Spleen (tissue), 11 donors: ENCODE results near the gene PARP1. TPM values are rescaled to one million over a fixed set of nuclear protein-coding genes. Genes with fewer than 3 reads are reported as not detected.

Experiments used
- DNase-seq: peaks from one replicate; pipeline ENCODE4 v3.0.0-alpha.2; 2020
- H3K27ac ChIP-seq, 8 donors: fragments of 200-600 bp; sonication (generic) in 7 of 8; 1 replicate in 4 of 8; 2 replicates in 4 of 8; pipeline versions ENCODE4 v1.5.0 to v1.8.0; 2016 to 2021; ENCODE audit warnings: inconsistent platforms in 4 of 8, mild to moderate bottlenecking in 4 of 8, moderate library complexity in 1 of 8
- H3K27me3 ChIP-seq, 7 donors: fragments of 200-600 bp; sonication (generic) in 6 of 7; replicated peaks in 1 of 7; 1 replicate in 4 of 7; 2 replicates in 3 of 7; pipeline versions ENCODE4 v1.5.0 to v1.8.0; 2016 to 2021; ENCODE audit warnings: inconsistent platforms in 3 of 7, mild to moderate bottlenecking in 1 of 7
- H3K36me3 ChIP-seq, 6 donors: fragments of 200-600 bp; sonication (generic) in 5 of 6; 1 replicate in 4 of 6; 2 replicates in 2 of 6; pipeline versions ENCODE4 v1.5.0 to v1.8.0; 2016 to 2021; ENCODE audit warnings: inconsistent platforms in 2 of 6
- H3K4me1 ChIP-seq, 6 donors: fragments of 200-600 bp; sonication (generic) in 5 of 6; 1 replicate in 3 of 6; 2 replicates in 3 of 6; pipeline versions ENCODE4 v1.5.0 to v1.8.0; 2016 to 2021; ENCODE audit warnings: inconsistent platforms in 3 of 6
- H3K4me3 ChIP-seq, 8 donors: fragments of 200-600 bp; sonication (generic) in 7 of 8; 1 replicate in 4 of 8; 2 replicates in 4 of 8; pipeline versions ENCODE4 v1.5.0 to v1.8.0; 2016 to 2021; ENCODE audit warnings: inconsistent platforms in 4 of 8, mild to moderate bottlenecking in 4 of 8, moderate library complexity in 2 of 8
- H3K9me3 ChIP-seq, 8 donors: fragments of 200-600 bp; sonication (generic) in 7 of 8; 1 replicate in 4 of 8; 2 replicates in 4 of 8; pipeline versions ENCODE4 v1.5.0 to v1.8.0; 2016 to 2021; ENCODE audit warnings: inconsistent platforms in 4 of 8
- POLR2A ChIP-seq, 3 donors: fragments of 450-650 bp; IDR thresholded peaks; one replicate each; pipeline ENCODE4 v1.5.1; 2017; ENCODE audit warnings: antibody characterized with exemption in 3 of 3, mild to moderate bottlenecking in 1 of 3
- POLR2AphosphoS5 ChIP-seq, 3 donors: sonication (generic); formaldehyde crosslinking; IDR thresholded peaks; one replicate each; pipeline ENCODE4 v1.5.1; 2017; ENCODE audit warnings: antibody characterized with exemption in 3 of 3
- WGBS, 5 donors: extraction: QIAGEN DNeasy Blood & Tissue Kit in 3 of 5; methylation state at CpG; one replicate each; pipeline versions ENCODE4 v1.1.5 to v1.1.7; 2013 to 2018; 5-methylcytosine and 5-hydroxymethylcytosine counted together
- intact Hi-C: fragments of 100-400 bp; cut with DNase I; formaldehyde crosslinking; loops from one replicate; pipeline ENCODE4 v1.15.0; 2023; ENCODE audit warnings: low total_unique reads
- polyA plus RNA-seq, 3 donors: library from polyadenylated mRNA; stranded (reverse); fragments of 200-250 nt; gene quantifications; one replicate each; pipeline ENCODE4 v1.2.1, GENCODE V29; 2013
- total RNA-seq, 7 donors: library from RNA; depleted of rRNA in 3 of 7; stranded (reverse); fragments of >200 nt in 3 of 7; fragmentation: NEBNext Ultra II Directional in 4 of 7; extraction: Animal tissue kit (Norgen Biotek cat#: 25700) in 4 of 7; gene quantifications; one replicate each; pipeline versions ENCODE4 v1.1.0 to v1.2.1, GENCODE V29; 2016 to 2021
- TF ChIP-seq, protein P1 (sequence below), 11 experiments: fragments of 200-600 bp in 7 of 11; fragments of 450-650 bp in 4 of 11; sonication (generic) in 4 of 11; IDR thresholded peaks in 8 of 11; conservative IDR thresholded peaks in 3 of 11; 1 replicate in 7 of 11; 2 replicates in 4 of 11; pipeline versions ENCODE4 v1.4.0 to v1.8.0; 2016 to 2021; ENCODE audit warnings: antibody characterized with exemption in 11 of 11, inconsistent platforms in 4 of 11, mild to moderate bottlenecking in 1 of 11
- donor health status: healthy with polysubstance abuse.
- donor health status: DM: no; HTN: no; CAD: no; lungs with moderate emphysema.
- donor health status: DM: no; HTN: no; CAD: no.
- donor health status: Bipolar disorder and iron deficiency.
- donor health status: healthy.
- donor health status: DM: no; HTN: no; CAD: no.
- donor health status: DM: yes; HTN: yes; CAD: no.

PARP1 gene
- total and polyA plus RNA-seq, 10 donors = 39.2 to 213 (median 125) TPM

DNA sequence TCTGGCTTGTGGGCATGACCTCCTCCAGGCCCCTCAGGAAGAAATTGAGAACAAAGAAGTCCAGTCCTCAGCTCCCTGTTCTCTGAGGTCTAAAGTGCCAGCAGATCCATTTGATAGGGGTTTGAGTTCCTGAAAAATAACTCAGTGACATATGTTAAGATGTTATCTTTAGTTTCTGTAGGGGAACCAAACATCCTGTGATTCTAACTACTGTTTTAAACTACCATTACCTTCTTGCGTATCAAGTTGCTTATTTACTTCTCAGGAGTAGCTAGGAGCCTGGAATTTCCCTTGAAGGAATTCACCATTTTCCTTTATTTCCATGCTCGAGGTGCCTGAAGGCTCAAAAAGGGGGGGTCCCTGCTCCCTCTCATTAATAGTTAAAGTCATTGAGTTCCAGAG lies 80.1 kb downstream of the PARP1 start:
- Histone ChIP-seq H3K4me3 (no peak overlapping the region), H3K27me3 (no peaks in the 10 kb centered on the region), H3K4me1 (peaks cover 0 to under 1% (median under 1%) of the 10 kb centered on the region in 6 donors), H3K36me3 (no peaks in the 10 kb centered on the region), H3K9me3 (no peaks in the 10 kb centered on the region), H3K27ac (no peak overlapping the region)
- no peak for DNase-seq
- WGBS, 5 donors = 44 to 61% (median 54%) methylated on average over 2 of the region's 2 CpGs
- no peak for TF ChIP-seq POLR2AphosphoS5 (IDR thresholded peaks at IDR 0.05)
- TF ChIP-seq, protein P1, sequence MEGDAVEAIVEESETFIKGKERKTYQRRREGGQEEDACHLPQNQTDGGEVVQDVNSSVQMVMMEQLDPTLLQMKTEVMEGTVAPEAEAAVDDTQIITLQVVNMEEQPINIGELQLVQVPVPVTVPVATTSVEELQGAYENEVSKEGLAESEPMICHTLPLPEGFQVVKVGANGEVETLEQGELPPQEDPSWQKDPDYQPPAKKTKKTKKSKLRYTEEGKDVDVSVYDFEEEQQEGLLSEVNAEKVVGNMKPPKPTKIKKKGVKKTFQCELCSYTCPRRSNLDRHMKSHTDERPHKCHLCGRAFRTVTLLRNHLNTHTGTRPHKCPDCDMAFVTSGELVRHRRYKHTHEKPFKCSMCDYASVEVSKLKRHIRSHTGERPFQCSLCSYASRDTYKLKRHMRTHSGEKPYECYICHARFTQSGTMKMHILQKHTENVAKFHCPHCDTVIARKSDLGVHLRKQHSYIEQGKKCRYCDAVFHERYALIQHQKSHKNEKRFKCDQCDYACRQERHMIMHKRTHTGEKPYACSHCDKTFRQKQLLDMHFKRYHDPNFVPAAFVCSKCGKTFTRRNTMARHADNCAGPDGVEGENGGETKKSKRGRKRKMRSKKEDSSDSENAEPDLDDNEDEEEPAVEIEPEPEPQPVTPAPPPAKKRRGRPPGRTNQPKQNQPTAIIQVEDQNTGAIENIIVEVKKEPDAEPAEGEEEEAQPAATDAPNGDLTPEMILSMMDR (IDR thresholded peaks at IDR 0.05 in 8 of 11, conservative IDR thresholded peaks at IDR 0.05 in 3 of 11) = no peak
- TF ChIP-seq POLR2A (IDR thresholded peaks at IDR 0.05) = no peak
- intact Hi-C loops = no loop called here

DNA sequence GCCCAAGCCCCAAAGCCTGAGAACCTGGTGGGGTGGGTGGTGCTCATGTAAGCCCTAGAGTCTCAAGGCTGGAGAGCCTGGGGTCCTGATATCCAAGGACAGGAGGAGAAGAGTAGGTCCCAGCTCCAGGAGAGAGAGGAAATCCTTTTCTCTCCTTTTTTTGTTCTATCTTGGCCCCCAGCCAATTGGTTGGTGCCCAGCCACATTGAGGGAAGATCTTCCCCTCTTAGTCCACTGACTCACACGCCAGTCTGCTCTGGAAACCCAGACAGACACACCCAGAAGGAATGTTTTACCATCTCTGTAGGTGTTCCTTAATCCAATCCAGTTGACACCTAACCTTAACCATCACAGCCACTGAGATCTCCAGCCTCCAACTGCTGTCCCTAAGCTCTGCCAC lies 82.7 kb downstream of the PARP1 start:
- WGBS, 5 donors = 45 to 86% (median 54%) methylated on average over 1 of the region's 1 CpG
- intact Hi-C loops = no loop called here
- no peak for DNase-seq
- Histone ChIP-seq H3K4me3 (no peak overlapping the region), H3K27me3 (peaks cover 0 to 8% (median 0%) of the 10 kb centered on the region in 7 donors), H3K27ac (no peak overlapping the region), H3K4me1 (no peaks in the 10 kb centered on the region), H3K9me3 (no peaks in the 10 kb centered on the region), H3K36me3 (no peaks in the 10 kb centered on the region)
- TF ChIP-seq, protein P1 (IDR thresholded peaks at IDR 0.05 in 8 of 11, conservative IDR thresholded peaks at IDR 0.05 in 3 of 11) = no peak
- no peak for TF ChIP-seq POLR2AphosphoS5 (IDR thresholded peaks at IDR 0.05)
- no peak for TF ChIP-seq POLR2A (IDR thresholded peaks at IDR 0.05)

DNA sequence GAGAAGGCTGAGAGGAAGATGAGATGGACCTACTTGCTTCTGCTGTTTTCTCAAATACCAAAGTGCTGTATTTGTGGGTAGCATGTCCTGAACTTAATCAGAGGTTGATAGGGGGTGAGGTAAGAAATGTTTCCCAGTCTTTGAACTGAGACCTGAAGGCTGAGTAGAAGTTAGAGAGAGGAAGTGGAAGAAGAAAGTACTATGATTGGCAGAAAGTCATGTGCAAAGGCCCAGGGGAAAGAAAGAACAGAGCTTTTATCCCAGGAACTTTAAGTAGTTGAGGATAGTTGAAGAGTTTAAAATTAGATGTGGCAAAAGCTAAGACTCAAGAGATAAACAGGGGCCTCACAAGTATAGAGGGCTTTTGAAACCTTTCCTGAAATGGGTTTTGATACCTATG lies 83.4 kb downstream of the PARP1 start:
- Histone ChIP-seq H3K36me3 (no peaks in the 10 kb centered on the region), H3K9me3 (no peaks in the 10 kb centered on the region), H3K4me1 (no peaks in the 10 kb centered on the region), H3K4me3 (no peak overlapping the region), H3K27me3 (peaks cover 0 to 8% (median 0%) of the 10 kb centered on the region in 7 donors), H3K27ac (no peak overlapping the region)
- no peak for DNase-seq
- intact Hi-C loops = no loop called here
- TF ChIP-seq, protein P1 (IDR thresholded peaks at IDR 0.05 in 8 of 11, conservative IDR thresholded peaks at IDR 0.05 in 3 of 11) = no peak
- TF ChIP-seq POLR2AphosphoS5 (IDR thresholded peaks at IDR 0.05) = no peak
- TF ChIP-seq POLR2A (IDR thresholded peaks at IDR 0.05) = no peak

DNA sequence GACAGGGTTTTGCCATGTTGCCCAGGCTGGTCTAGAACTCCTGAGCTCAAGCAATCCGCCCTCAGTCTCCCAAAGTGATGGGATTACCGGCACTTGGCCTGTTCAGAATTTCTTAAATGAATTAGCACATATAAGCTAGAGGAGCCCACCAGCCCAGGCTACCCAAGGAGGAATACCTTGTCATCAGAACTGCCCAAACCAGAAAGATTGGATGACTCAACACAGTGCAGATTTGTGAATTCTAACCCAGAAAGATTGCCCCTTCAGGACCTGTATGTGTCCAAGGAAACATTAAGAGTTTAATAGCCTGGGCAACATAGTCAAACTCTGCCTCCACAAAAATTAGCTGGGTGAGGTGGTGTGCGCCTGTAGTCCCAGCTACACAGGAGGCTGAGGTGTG lies 84.9 kb downstream of the PARP1 start:
- peaks cover 0 to 8% (median 0%) of the 10 kb centered on the region in 7 donors for H3K27me3 ChIP-seq
- WGBS, 5 donors = 91 to 98% (median 95%) methylated on average over 3 of the region's 3 CpGs

More for the DNA sequence above, 84.9 kb downstream of the PARP1 start:
- no peak for DNase-seq
- H3K9me3 ChIP-seq = no peaks in the 10 kb centered on the region
- TF ChIP-seq, protein P1 (IDR thresholded peaks at IDR 0.05 in 8 of 11, conservative IDR thresholded peaks at IDR 0.05 in 3 of 11) = no peak
- TF ChIP-seq POLR2A (IDR thresholded peaks at IDR 0.05) (no peak), POLR2AphosphoS5 (IDR thresholded peaks at IDR 0.05) (no peak)
- no peak overlapping the region for H3K27ac ChIP-seq
- intact Hi-C loops = no loop called here
- H3K4me1 ChIP-seq = no peaks in the 10 kb centered on the region
- H3K36me3 ChIP-seq = no peaks in the 10 kb centered on the region
- H3K4me3 ChIP-seq = no peak overlapping the region
